ENCODE results near the gene MCF2. TPM values are rescaled to one million over a fixed set of nuclear protein-coding genes. Genes with fewer than 3 reads are reported as not detected.

The MCF2 gene
- polyA plus RNA-seq, 1 donor from 2014 or later: 16.0 TPM

DNA sequence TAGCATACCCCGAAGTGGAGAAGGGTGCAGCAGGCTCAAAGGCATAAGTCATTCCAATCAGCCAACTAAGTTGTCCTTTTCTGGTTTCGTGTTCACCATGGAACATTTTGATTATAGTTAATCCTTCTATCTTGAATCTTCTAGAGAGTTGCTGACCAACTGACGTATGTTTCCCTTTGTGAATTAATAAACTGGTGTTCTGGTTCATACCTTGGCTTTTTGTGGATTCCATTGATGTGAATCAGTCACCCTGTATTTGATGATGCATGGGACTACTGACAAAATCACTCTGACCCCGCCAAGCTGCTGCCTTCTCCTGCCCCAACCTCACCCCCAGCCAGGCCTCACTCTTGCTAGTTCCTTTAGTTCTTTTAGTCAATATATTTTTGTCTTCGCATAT is 144.7 kb downstream of the MCF2 start:
- Histone ChIP-seq H3K4me2 (ENCODE audit: low read length) (no peak overlapping the region), H3K9ac (ENCODE audit: low read length) (no peak overlapping the region), H2AFZ (ENCODE audit: low read depth, low read length) (no peak overlapping the region), H3K27me3 (ENCODE audit: insufficient read depth, low read depth, low read length) (no peaks in the 10 kb centered on the region), H3K27ac (ENCODE audit: low read length) (no peak overlapping the region), H3K79me2 (replicated peaks; ENCODE audit: insufficient read depth, low read length) (no peaks in the 10 kb centered on the region), H3K36me3 (ENCODE audit: insufficient read depth, low read length) (no peaks in the 10 kb centered on the region), H3K4me3 (ENCODE audit: low read length) (no peak overlapping the region), H4K20me1 (ENCODE audit: insufficient read depth) (no peaks in the 10 kb centered on the region), H3K9me2 (ENCODE audit: insufficient read depth, low read length) (no peaks in the 10 kb centered on the region), H3K9me3 (ENCODE audit: low read length) (no peaks in the 10 kb centered on the region), H3F3A (ENCODE audit: insufficient read depth, low read length, poor library complexity, severe bottlenecking) (no peaks in the 10 kb centered on the region)
- TF ChIP-seq, protein P1, sequence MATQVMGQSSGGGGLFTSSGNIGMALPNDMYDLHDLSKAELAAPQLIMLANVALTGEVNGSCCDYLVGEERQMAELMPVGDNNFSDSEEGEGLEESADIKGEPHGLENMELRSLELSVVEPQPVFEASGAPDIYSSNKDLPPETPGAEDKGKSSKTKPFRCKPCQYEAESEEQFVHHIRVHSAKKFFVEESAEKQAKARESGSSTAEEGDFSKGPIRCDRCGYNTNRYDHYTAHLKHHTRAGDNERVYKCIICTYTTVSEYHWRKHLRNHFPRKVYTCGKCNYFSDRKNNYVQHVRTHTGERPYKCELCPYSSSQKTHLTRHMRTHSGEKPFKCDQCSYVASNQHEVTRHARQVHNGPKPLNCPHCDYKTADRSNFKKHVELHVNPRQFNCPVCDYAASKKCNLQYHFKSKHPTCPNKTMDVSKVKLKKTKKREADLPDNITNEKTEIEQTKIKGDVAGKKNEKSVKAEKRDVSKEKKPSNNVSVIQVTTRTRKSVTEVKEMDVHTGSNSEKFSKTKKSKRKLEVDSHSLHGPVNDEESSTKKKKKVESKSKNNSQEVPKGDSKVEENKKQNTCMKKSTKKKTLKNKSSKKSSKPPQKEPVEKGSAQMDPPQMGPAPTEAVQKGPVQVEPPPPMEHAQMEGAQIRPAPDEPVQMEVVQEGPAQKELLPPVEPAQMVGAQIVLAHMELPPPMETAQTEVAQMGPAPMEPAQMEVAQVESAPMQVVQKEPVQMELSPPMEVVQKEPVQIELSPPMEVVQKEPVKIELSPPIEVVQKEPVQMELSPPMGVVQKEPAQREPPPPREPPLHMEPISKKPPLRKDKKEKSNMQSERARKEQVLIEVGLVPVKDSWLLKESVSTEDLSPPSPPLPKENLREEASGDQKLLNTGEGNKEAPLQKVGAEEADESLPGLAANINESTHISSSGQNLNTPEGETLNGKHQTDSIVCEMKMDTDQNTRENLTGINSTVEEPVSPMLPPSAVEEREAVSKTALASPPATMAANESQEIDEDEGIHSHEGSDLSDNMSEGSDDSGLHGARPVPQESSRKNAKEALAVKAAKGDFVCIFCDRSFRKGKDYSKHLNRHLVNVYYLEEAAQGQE (IDR thresholded peaks at IDR 0.05; ENCODE audit: borderline replicate concordance): no peak
- TF ChIP-seq EP300 (conservative IDR thresholded peaks at IDR 0.05; ENCODE audit: poor library complexity, severe bottlenecking): no peak
- TF ChIP-seq EZH2 (IDR thresholded peaks at IDR 0.05; ENCODE audit: borderline replicate concordance, insufficient read depth, low read length, poor library complexity, severe bottlenecking): no peak
- TF ChIP-seq SMC3 (conservative IDR thresholded peaks at IDR 0.05; ENCODE audit: poor library complexity): no peak
- TF ChIP-seq CTCF (IDR thresholded peaks at IDR 0.05; ENCODE audit: poor library complexity, severe bottlenecking): no peak
- no peak for TF ChIP-seq RAD21 (conservative IDR thresholded peaks at IDR 0.05)
- TF ChIP-seq TAF1 (IDR thresholded peaks at IDR 0.05; ENCODE audit: low read depth): no peak
- TF ChIP-seq MXI1 (conservative IDR thresholded peaks at IDR 0.05; ENCODE audit: poor library complexity, severe bottlenecking): no peak
- no peak for TF ChIP-seq POLR2AphosphoS5 (IDR thresholded peaks at IDR 0.05)

DNA sequence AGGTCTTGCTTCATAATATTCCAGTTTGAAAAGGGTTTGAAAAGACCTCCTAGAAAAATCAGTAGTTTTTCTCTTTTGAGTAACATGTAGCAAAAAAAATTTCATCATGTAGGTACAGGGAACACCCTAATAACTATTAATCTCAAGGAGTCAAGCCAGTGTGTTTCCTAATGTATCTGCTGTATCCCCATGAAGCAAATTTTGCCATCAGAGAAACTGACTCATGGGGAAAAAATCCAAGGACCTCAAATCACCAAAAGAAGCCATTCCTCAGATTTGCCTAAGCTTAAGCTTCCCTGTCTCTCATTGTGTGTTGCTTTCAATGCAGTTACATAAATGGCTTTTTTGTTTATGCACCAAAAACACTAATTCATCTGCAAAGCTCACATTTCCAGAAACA is 147.7 kb downstream of the MCF2 start:
- Histone ChIP-seq H3K27ac (ENCODE audit: low read length) (no peak overlapping the region), H3K4me2 (ENCODE audit: low read length) (no peak overlapping the region), H3K9me2 (ENCODE audit: insufficient read depth, low read length) (no peaks in the 10 kb centered on the region), H3K27me3 (ENCODE audit: insufficient read depth, low read depth, low read length) (no peaks in the 10 kb centered on the region), H3F3A (ENCODE audit: insufficient read depth, low read length, poor library complexity, severe bottlenecking) (no peaks in the 10 kb centered on the region), H3K9me3 (ENCODE audit: low read length) (no peaks in the 10 kb centered on the region), H3K36me3 (ENCODE audit: insufficient read depth, low read length) (no peaks in the 10 kb centered on the region), H3K9ac (ENCODE audit: low read length) (no peak overlapping the region), H3K4me3 (ENCODE audit: low read length) (no peak overlapping the region), H4K20me1 (ENCODE audit: insufficient read depth) (no peaks in the 10 kb centered on the region), H3K79me2 (replicated peaks; ENCODE audit: insufficient read depth, low read length) (no peaks in the 10 kb centered on the region), H2AFZ (ENCODE audit: low read depth, low read length) (no peak overlapping the region)
- no peak for TF ChIP-seq TAF1 (IDR thresholded peaks at IDR 0.05; ENCODE audit: low read depth)
- TF ChIP-seq MXI1 (conservative IDR thresholded peaks at IDR 0.05; ENCODE audit: poor library complexity, severe bottlenecking): no peak
